Measurements from ENCODE around the gene SEC22C.

GRCh38 chr3:42524751-42525150 is 57.0 kb downstream of the SEC22C start:
- TF ChIP-seq CTCF (IDR thresholded peaks at IDR 0.05) = no peak
- no peak for TF ChIP-seq POLR2A (IDR thresholded peaks at IDR 0.05; ENCODE audit: low read depth)

Data from esophagus muscularis mucosa (tissue), 3 donors.